ENCODE data around the gene RRP1. TPM values are rescaled to one million over a fixed set of nuclear protein-coding genes. Genes with fewer than 3 reads are reported as not detected.

RRP1 gene
- total RNA-seq, 1 experiment from 2014 or later = 76.7 TPM

DNA sequence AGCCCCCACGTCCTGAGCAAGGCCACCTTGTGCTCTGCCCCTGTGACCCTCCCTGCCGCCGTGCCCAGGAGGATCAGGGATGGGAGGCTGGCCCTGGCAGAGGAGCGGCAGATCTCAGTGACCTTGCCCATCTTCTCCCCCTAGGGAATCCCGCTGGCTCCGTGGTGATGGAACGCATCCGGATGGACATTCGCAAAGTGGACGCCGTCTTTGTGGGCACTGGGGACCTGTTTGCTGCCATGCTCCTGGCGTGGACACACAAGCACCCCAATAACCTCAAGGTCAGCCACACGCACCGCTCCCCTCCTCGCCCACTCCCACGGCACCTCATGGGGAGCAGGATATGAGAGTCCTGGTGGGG, 36.0 kb upstream of the RRP1 start:
- Histone ChIP-seq H2AK5ac (ENCODE audit: insufficient read length, low read length) (no peak overlapping the region), H4K91ac (ENCODE audit: insufficient read length, low read depth, low read length) (no peak overlapping the region), H3K4me1 (ENCODE audit: insufficient read depth, low read length) (no peaks in the 10 kb centered on the region), H2BK5ac (ENCODE audit: insufficient read length, low read length) (no peak overlapping the region), H2AFZ (ENCODE audit: low read length) (no peak overlapping the region), H3K79me2 (ENCODE audit: insufficient read depth, low read length) (no peaks in the 10 kb centered on the region), H3K4ac (ENCODE audit: low read depth, low read length) (no peak overlapping the region), H3T11ph (ENCODE audit: low read length) (no peak overlapping the region), H3K23me2 (ENCODE audit: insufficient read length, low read depth, low read length, poor library complexity, severe bottlenecking) (no peaks in the 10 kb centered on the region), H3K27ac (ENCODE audit: insufficient read length, low read depth, low read length) (no peak overlapping the region), H2BK20ac (ENCODE audit: low read depth, low read length, poor library complexity, severe bottlenecking) (no peak overlapping the region), H3K23ac (ENCODE audit: insufficient read length, low read depth, low read length) (no peak overlapping the region), H4K5ac (ENCODE audit: insufficient read length, low read depth, low read length) (no peak overlapping the region), H4K20me1 (ENCODE audit: control insufficient read depth, insufficient read depth, insufficient read length) (no peaks in the 10 kb centered on the region), H2BK15ac (ENCODE audit: low read depth, low read length) (no peak overlapping the region), H3K4me2 (ENCODE audit: insufficient read depth, insufficient read length, low read length) (no peak overlapping the region), H2BK120ac (ENCODE audit: low read depth, low read length, poor library complexity, severe bottlenecking) (no peak overlapping the region), H3K56ac (ENCODE audit: insufficient read length, low read depth, low read length) (no peak overlapping the region), H3K14ac (ENCODE audit: insufficient read depth, low read length) (no peak overlapping the region), H4K8ac (replicated peaks; ENCODE audit: insufficient read length, low read depth, low read length) (no peak overlapping the region), H2BK12ac (ENCODE audit: insufficient read length, low read depth, low read length) (no peak overlapping the region), H3K18ac (ENCODE audit: insufficient read length, low read depth, low read length) (no peak overlapping the region), H3K27me3 (ENCODE audit: insufficient read depth, low read length) (no peaks in the 10 kb centered on the region), H3K9me3 (ENCODE audit: control insufficient read depth, low read depth, low read length) (no peaks in the 10 kb centered on the region), H3K79me1 (ENCODE audit: insufficient read depth, low read depth, low read length, poor library complexity, severe bottlenecking) (no peaks in the 10 kb centered on the region), H3K9ac (ENCODE audit: extremely low read depth, insufficient read length, low read length) (no peak overlapping the region)
- H3K27me3 Mint-ChIP-seq (ENCODE audit: low read depth) = no peaks in the 10 kb centered on the region
- no peak overlapping the region for H3K27ac Mint-ChIP-seq
- H3K4me3 Mint-ChIP-seq = no peak overlapping the region
- no CpG with 5 or more reads among the region's 16 CpGs for WGBS (ENCODE audit: extremely low coverage, insufficient read length, low lambda C conversion rate)
- no peaks in the 10 kb centered on the region for H3K4me1 Mint-ChIP-seq
- no peak for DNase-seq
- peaks cover 30 to 69% (median 40%) of the 10 kb centered on the region in 3 experiments for H3K36me3 Mint-ChIP-seq (ENCODE audit: insufficient read depth in 1 of 3, low read depth in 3 of 3)
- H3K9me3 Mint-ChIP-seq = no peaks in the 10 kb centered on the region
- TF ChIP-seq, protein P1, sequence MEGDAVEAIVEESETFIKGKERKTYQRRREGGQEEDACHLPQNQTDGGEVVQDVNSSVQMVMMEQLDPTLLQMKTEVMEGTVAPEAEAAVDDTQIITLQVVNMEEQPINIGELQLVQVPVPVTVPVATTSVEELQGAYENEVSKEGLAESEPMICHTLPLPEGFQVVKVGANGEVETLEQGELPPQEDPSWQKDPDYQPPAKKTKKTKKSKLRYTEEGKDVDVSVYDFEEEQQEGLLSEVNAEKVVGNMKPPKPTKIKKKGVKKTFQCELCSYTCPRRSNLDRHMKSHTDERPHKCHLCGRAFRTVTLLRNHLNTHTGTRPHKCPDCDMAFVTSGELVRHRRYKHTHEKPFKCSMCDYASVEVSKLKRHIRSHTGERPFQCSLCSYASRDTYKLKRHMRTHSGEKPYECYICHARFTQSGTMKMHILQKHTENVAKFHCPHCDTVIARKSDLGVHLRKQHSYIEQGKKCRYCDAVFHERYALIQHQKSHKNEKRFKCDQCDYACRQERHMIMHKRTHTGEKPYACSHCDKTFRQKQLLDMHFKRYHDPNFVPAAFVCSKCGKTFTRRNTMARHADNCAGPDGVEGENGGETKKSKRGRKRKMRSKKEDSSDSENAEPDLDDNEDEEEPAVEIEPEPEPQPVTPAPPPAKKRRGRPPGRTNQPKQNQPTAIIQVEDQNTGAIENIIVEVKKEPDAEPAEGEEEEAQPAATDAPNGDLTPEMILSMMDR (conservative IDR thresholded peaks at IDR 0.05) = no peak

Measured in H9 (cell line).